WTC11 (cell line): ENCODE results near the gene TTC7B. TPM values are rescaled to one million over a fixed set of nuclear protein-coding genes. Genes with fewer than 3 reads are reported as not detected.

Experiments
- ATAC-seq: fragments of 200-7000 bp; cut with Tn5 transposase; 2 replicates; pipeline ENCODE4 v1.10.0; 2021; ENCODE audit warnings: mild to moderate bottlenecking, moderate library complexity
- CTCF ChIA-PET: fragments of 300-600 bp; sonication (Branson Sonifier 250); formaldehyde crosslinking; loops from one replicate; lab custom pipeline; 2021; ENCODE audit warnings: antibody characterized with exemption; lab: Charles Lee
- POLR2A ChIA-PET: fragments of 350-600 bp; sonication (Branson Sonifier 250); formaldehyde crosslinking; loops from one replicate; lab custom pipeline; 2021; ENCODE audit warnings: antibody characterized with exemption; lab: Charles Lee
- DNase-seq: peaks from one replicate; pipeline ENCODE4 v3.0.0; 2021; ENCODE audit warnings: low spot score
- H3K27ac Mint-ChIP-seq: 2 replicates; pipeline ENCODE4 v1.8.0; 2021; ENCODE audit warnings: mixed read lengths
- H3K27me3 Mint-ChIP-seq: 2 replicates; pipeline ENCODE4 v1.8.0; 2021; ENCODE audit warnings: low read depth, mild to moderate bottlenecking, moderate library complexity, mixed read lengths
- H3K36me3 Mint-ChIP-seq: 2 replicates; pipeline ENCODE4 v1.8.0; 2021; ENCODE audit warnings: mixed read lengths
- H3K4me1 Mint-ChIP-seq: 2 replicates; pipeline ENCODE4 v1.8.0; 2022; ENCODE audit warnings: mixed read lengths
- H3K4me3 Mint-ChIP-seq: 2 replicates; pipeline ENCODE4 v1.8.0; 2021; ENCODE audit warnings: mild to moderate bottlenecking, moderate library complexity, mixed read lengths
- H3K9me3 Mint-ChIP-seq: 2 replicates; pipeline ENCODE4 v1.8.0; 2021; ENCODE audit warnings: mixed read lengths
- CREB1 ChIP-seq: sonication (generic); formaldehyde crosslinking; IDR thresholded peaks from 2 replicates; pipeline ENCODE4 v1.8.0; 2023; ENCODE audit warnings: mild to moderate bottlenecking, missing genetic modification reagents
- ETV6 ChIP-seq: sonication (generic); formaldehyde crosslinking; IDR thresholded peaks from 2 replicates; pipeline ENCODE4 v1.8.1; 2022; ENCODE audit warnings: mild to moderate bottlenecking, missing genetic modification reagents
- FOXJ3 ChIP-seq: sonication (generic); formaldehyde crosslinking; IDR thresholded peaks from 2 replicates; pipeline ENCODE4 v1.9.0; 2021; ENCODE audit warnings: missing genetic modification reagents, mild to moderate bottlenecking, borderline replicate concordance
- FOXK1 ChIP-seq: sonication (generic); formaldehyde crosslinking; IDR thresholded peaks from 2 replicates; pipeline ENCODE4 v1.8.0; 2022; ENCODE audit warnings: mild to moderate bottlenecking, moderate library complexity, missing genetic modification reagents
- GABPB1 ChIP-seq: sonication (generic); formaldehyde crosslinking; IDR thresholded peaks from 2 replicates; pipeline ENCODE4 v1.8.1; 2023; ENCODE audit warnings: mild to moderate bottlenecking, missing genetic modification reagents
- IRF2 ChIP-seq: sonication (generic); formaldehyde crosslinking; IDR thresholded peaks from 2 replicates; pipeline ENCODE4 v1.8.0; 2022; ENCODE audit warnings: low read depth, missing genetic modification reagents, borderline replicate concordance
- NFATC4 ChIP-seq: fragments of 250-450 bp; sonication (Bioruptor Pico); IDR thresholded peaks from 2 replicates; pipeline ENCODE4 v1.9.0; 2021; ENCODE audit warnings: mild to moderate bottlenecking
- NR1H2 ChIP-seq: sonication (generic); formaldehyde crosslinking; IDR thresholded peaks from 2 replicates; pipeline ENCODE4 v1.9.0; 2021; ENCODE audit warnings: mild to moderate bottlenecking, moderate library complexity, missing genetic modification reagents
- NR2C2 ChIP-seq: sonication (generic); formaldehyde crosslinking; IDR thresholded peaks from 2 replicates; pipeline ENCODE4 v1.8.0; 2022; ENCODE audit warnings: mild to moderate bottlenecking, missing genetic modification reagents
- OVOL2 ChIP-seq: fragments of 250-450 bp; sonication (Bioruptor Pico); IDR thresholded peaks from 2 replicates; pipeline ENCODE4 v1.9.0; 2021; ENCODE audit warnings: mild to moderate bottlenecking, borderline replicate concordance
- RORB ChIP-seq: fragments of 250-450 bp; sonication (Bioruptor Pico); IDR thresholded peaks from 2 replicates; pipeline ENCODE4 v1.9.0; 2021; ENCODE audit warnings: mild to moderate bottlenecking
- total RNA-seq: library from RNA; stranded (reverse); gene quantifications from 3 replicates; pipeline ENCODE4 v1.2.3, GENCODE V29; 2021
- TF ChIP-seq, protein P1 (sequence below): sonication (generic); formaldehyde crosslinking; IDR thresholded peaks from 2 replicates; pipeline ENCODE4 v1.8.0; 2023; ENCODE audit warnings: mild to moderate bottlenecking, missing genetic modification reagents
- TF ChIP-seq, protein P2 (sequence below): fragments of 250-450 bp; sonication (Bioruptor Pico); IDR thresholded peaks from 2 replicates; pipeline ENCODE4 v1.9.0; 2021; ENCODE audit warnings: mild to moderate bottlenecking
- TF ChIP-seq, protein P3 (sequence below): sonication (generic); formaldehyde crosslinking; IDR thresholded peaks from 2 replicates; pipeline ENCODE4 v1.8.1; 2023; ENCODE audit warnings: mild to moderate bottlenecking, moderate library complexity, missing genetic modification reagents
- TF ChIP-seq, protein P4 (sequence below): sonication (generic); formaldehyde crosslinking; IDR thresholded peaks from 2 replicates; pipeline ENCODE4 v1.8.0; 2022; ENCODE audit warnings: missing genetic modification reagents
- TF ChIP-seq, protein P5 (sequence below): sonication (generic); formaldehyde crosslinking; IDR thresholded peaks from 2 replicates; pipeline ENCODE4 v1.8.0; 2023; ENCODE audit warnings: missing genetic modification reagents, mild to moderate bottlenecking, borderline replicate concordance
- TF ChIP-seq, protein P6 (sequence below): sonication (generic); formaldehyde crosslinking; IDR thresholded peaks from 2 replicates; pipeline ENCODE4 v1.8.0; 2022; ENCODE audit warnings: mild to moderate bottlenecking, missing genetic modification reagents
- TF ChIP-seq, protein P7 (sequence below): sonication (generic); formaldehyde crosslinking; IDR thresholded peaks from 2 replicates; pipeline ENCODE4 v1.8.0; 2022; ENCODE audit warnings: mild to moderate bottlenecking, missing genetic modification reagents
- TF ChIP-seq, protein P8 (sequence below): sonication (generic); formaldehyde crosslinking; IDR thresholded peaks from 2 replicates; pipeline ENCODE4 v1.8.1; 2022; ENCODE audit warnings: mild to moderate bottlenecking, moderate library complexity, missing genetic modification reagents

TTC7B gene
- total RNA-seq, 1 experiment from 2014 or later, result 27.6 TPM

DNA sequence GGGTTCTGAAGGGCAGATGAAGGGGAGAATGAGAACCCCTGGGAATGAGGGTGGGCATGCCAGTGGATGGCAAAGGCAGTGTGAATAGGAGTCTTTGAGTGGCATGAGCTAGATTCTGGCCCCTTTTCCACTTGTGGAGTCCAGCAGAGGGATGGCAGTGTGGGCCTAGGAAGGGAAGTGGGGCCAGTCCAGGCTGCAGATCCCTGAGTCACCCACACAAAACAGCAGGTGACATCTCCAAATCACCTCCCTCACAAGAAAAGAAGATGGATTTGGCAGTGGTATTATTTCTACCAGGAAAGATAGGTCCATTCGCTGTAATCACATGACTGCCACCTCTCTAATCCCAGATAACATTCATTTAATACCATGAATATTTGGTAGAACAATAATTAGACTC, 151.3 kb downstream of the TTC7B start:
- CTCF ChIA-PET, result interaction anchor here (1.1 kb wide), 1 partner anchor 93 kb away, joined by 3 read pairs; no protein-coding TSS in a partner anchor
- no peak for ATAC-seq
- POLR2A ChIA-PET, result no interaction called here
- TF ChIP-seq RORB (no peak), NR2C2 (no peak), ETV6 (CRISPR knock-in tag) (no peak), OVOL2 (CRISPR knock-in tag) (no peak), NFATC4 (CRISPR knock-in tag) (no peak), NR1H2 (CRISPR knock-in tag) (no peak), IRF2 (CRISPR knock-in tag) (no peak)
- TF ChIP-seq, protein P1, sequence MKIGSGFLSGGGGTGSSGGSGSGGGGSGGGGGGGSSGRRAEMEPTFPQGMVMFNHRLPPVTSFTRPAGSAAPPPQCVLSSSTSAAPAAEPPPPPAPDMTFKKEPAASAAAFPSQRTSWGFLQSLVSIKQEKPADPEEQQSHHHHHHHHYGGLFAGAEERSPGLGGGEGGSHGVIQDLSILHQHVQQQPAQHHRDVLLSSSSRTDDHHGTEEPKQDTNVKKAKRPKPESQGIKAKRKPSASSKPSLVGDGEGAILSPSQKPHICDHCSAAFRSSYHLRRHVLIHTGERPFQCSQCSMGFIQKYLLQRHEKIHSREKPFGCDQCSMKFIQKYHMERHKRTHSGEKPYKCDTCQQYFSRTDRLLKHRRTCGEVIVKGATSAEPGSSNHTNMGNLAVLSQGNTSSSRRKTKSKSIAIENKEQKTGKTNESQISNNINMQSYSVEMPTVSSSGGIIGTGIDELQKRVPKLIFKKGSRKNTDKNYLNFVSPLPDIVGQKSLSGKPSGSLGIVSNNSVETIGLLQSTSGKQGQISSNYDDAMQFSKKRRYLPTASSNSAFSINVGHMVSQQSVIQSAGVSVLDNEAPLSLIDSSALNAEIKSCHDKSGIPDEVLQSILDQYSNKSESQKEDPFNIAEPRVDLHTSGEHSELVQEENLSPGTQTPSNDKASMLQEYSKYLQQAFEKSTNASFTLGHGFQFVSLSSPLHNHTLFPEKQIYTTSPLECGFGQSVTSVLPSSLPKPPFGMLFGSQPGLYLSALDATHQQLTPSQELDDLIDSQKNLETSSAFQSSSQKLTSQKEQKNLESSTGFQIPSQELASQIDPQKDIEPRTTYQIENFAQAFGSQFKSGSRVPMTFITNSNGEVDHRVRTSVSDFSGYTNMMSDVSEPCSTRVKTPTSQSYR (CRISPR knock-in tag), result no peak
- TF ChIP-seq, protein P2, sequence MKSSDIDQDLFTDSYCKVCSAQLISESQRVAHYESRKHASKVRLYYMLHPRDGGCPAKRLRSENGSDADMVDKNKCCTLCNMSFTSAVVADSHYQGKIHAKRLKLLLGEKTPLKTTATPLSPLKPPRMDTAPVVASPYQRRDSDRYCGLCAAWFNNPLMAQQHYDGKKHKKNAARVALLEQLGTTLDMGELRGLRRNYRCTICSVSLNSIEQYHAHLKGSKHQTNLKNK (CRISPR knock-in tag), result no peak
- H3K4me3 Mint-ChIP-seq, result no peak overlapping the region
- H3K36me3 Mint-ChIP-seq, result peaks cover 8% of the 10 kb centered on the region
- no peak for DNase-seq
- H3K4me1 Mint-ChIP-seq, result peaks cover 25% of the 10 kb centered on the region
- H3K9me3 Mint-ChIP-seq, result peaks cover 11% of the 10 kb centered on the region
- no peak overlapping the region; the same call in 1 of the 2 replicates for H3K27ac Mint-ChIP-seq
- no peaks in the 10 kb centered on the region for H3K27me3 Mint-ChIP-seq

DNA sequence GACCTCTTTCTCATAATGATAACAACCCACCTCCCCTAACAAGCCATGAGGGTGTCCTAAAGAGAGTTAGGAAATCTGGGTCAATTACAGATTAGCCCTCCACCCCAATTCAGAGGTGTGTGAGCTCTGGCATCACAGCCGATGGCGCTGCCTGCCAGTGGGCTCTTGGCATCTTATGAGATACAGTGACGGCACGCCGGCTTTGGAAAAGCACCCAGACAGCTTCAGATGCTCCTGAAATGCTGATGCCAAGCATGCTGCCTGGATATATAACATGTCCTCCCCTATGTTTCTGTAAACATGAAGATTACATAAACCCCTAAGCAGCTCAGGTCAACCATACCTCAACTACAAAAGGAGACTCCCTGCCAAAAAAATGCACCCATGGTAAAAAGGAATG, 152.6 kb downstream of the TTC7B start:
- DNase-seq (no peak), ATAC-seq (no peak)
- ChIA-PET CTCF (interaction anchor here (1.1 kb wide), 1 partner anchor 95 kb away, joined by 3 read pairs; no protein-coding TSS in a partner anchor), POLR2A (interaction anchor here (0.8 kb wide), 1 partner anchor 623 kb away, joined by 3 read pairs; no protein-coding TSS in a partner anchor)
- 0 out of 2 replicates have a peak, but pooled peaks cover 5% of the 10 kb centered on the region for H3K36me3 Mint-ChIP-seq
- peaks cover 3% of the 10 kb centered on the region; the same call in 1 of the 2 replicates for H3K9me3 Mint-ChIP-seq
- peaks cover 28% of the 10 kb centered on the region for H3K4me1 Mint-ChIP-seq
- no peak overlapping the region for H3K27ac Mint-ChIP-seq
- H3K27me3 Mint-ChIP-seq, result no peaks in the 10 kb centered on the region; the same call in 1 of the 2 replicates
- H3K4me3 Mint-ChIP-seq, result no peak overlapping the region
- TF ChIP-seq, protein P3, sequence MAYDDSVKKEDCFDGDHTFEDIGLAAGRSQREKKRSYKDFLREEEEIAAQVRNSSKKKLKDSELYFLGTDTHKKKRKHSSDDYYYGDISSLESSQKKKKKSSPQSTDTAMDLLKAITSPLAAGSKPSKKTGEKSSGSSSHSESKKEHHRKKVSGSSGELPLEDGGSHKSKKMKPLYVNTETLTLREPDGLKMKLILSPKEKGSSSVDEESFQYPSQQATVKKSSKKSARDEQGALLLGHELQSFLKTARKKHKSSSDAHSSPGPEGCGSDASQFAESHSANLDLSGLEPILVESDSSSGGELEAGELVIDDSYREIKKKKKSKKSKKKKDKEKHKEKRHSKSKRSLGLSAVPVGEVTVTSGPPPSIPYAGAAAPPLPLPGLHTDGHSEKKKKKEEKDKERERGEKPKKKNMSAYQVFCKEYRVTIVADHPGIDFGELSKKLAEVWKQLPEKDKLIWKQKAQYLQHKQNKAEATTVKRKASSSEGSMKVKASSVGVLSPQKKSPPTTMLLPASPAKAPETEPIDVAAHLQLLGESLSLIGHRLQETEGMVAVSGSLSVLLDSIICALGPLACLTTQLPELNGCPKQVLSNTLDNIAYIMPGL (CRISPR knock-in tag), result no peak
- no peak for TF ChIP-seq NFATC4 (CRISPR knock-in tag)
- TF ChIP-seq GABPB1 (CRISPR knock-in tag), result no peak
- TF ChIP-seq, protein P4, sequence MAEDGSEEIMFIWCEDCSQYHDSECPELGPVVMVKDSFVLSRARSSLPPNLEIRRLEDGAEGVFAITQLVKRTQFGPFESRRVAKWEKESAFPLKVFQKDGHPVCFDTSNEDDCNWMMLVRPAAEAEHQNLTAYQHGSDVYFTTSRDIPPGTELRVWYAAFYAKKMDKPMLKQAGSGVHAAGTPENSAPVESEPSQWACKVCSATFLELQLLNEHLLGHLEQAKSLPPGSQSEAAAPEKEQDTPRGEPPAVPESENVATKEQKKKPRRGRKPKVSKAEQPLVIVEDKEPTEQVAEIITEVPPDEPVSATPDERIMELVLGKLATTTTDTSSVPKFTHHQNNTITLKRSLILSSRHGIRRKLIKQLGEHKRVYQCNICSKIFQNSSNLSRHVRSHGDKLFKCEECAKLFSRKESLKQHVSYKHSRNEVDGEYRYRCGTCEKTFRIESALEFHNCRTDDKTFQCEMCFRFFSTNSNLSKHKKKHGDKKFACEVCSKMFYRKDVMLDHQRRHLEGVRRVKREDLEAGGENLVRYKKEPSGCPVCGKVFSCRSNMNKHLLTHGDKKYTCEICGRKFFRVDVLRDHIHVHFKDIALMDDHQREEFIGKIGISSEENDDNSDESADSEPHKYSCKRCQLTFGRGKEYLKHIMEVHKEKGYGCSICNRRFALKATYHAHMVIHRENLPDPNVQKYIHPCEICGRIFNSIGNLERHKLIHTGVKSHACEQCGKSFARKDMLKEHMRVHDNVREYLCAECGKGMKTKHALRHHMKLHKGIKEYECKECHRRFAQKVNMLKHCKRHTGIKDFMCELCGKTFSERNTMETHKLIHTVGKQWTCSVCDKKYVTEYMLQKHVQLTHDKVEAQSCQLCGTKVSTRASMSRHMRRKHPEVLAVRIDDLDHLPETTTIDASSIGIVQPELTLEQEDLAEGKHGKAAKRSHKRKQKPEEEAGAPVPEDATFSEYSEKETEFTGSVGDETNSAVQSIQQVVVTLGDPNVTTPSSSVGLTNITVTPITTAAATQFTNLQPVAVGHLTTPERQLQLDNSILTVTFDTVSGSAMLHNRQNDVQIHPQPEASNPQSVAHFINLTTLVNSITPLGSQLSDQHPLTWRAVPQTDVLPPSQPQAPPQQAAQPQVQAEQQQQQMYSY, result no peak
- TF ChIP-seq, protein P5, sequence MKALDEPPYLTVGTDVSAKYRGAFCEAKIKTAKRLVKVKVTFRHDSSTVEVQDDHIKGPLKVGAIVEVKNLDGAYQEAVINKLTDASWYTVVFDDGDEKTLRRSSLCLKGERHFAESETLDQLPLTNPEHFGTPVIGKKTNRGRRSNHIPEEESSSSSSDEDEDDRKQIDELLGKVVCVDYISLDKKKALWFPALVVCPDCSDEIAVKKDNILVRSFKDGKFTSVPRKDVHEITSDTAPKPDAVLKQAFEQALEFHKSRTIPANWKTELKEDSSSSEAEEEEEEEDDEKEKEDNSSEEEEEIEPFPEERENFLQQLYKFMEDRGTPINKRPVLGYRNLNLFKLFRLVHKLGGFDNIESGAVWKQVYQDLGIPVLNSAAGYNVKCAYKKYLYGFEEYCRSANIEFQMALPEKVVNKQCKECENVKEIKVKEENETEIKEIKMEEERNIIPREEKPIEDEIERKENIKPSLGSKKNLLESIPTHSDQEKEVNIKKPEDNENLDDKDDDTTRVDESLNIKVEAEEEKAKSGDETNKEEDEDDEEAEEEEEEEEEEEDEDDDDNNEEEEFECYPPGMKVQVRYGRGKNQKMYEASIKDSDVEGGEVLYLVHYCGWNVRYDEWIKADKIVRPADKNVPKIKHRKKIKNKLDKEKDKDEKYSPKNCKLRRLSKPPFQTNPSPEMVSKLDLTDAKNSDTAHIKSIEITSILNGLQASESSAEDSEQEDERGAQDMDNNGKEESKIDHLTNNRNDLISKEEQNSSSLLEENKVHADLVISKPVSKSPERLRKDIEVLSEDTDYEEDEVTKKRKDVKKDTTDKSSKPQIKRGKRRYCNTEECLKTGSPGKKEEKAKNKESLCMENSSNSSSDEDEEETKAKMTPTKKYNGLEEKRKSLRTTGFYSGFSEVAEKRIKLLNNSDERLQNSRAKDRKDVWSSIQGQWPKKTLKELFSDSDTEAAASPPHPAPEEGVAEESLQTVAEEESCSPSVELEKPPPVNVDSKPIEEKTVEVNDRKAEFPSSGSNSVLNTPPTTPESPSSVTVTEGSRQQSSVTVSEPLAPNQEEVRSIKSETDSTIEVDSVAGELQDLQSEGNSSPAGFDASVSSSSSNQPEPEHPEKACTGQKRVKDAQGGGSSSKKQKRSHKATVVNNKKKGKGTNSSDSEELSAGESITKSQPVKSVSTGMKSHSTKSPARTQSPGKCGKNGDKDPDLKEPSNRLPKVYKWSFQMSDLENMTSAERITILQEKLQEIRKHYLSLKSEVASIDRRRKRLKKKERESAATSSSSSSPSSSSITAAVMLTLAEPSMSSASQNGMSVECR (CRISPR knock-in tag), result no peak
- TF ChIP-seq, protein P6, sequence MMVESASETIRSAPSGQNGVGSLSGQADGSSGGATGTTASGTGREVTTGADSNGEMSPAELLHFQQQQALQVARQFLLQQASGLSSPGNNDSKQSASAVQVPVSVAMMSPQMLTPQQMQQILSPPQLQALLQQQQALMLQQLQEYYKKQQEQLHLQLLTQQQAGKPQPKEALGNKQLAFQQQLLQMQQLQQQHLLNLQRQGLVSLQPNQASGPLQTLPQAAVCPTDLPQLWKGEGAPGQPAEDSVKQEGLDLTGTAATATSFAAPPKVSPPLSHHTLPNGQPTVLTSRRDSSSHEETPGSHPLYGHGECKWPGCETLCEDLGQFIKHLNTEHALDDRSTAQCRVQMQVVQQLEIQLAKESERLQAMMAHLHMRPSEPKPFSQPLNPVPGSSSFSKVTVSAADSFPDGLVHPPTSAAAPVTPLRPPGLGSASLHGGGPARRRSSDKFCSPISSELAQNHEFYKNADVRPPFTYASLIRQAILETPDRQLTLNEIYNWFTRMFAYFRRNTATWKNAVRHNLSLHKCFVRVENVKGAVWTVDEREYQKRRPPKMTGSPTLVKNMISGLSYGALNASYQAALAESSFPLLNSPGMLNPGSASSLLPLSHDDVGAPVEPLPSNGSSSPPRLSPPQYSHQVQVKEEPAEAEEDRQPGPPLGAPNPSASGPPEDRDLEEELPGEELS, result no peak
- TF ChIP-seq NR1H2 (CRISPR knock-in tag), result no peak
- TF ChIP-seq, protein P7, sequence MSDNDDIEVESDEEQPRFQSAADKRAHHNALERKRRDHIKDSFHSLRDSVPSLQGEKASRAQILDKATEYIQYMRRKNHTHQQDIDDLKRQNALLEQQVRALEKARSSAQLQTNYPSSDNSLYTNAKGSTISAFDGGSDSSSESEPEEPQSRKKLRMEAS (CRISPR knock-in tag), result no peak
- TF ChIP-seq, protein P8, sequence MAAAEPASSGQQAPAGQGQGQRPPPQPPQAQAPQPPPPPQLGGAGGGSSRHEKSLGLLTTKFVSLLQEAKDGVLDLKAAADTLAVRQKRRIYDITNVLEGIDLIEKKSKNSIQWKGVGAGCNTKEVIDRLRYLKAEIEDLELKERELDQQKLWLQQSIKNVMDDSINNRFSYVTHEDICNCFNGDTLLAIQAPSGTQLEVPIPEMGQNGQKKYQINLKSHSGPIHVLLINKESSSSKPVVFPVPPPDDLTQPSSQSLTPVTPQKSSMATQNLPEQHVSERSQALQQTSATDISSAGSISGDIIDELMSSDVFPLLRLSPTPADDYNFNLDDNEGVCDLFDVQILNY (CRISPR knock-in tag), result no peak
- no peak for TF ChIP-seq CREB1 (CRISPR knock-in tag)
- TF ChIP-seq FOXJ3 (CRISPR knock-in tag), result no peak
- TF ChIP-seq FOXK1 (CRISPR knock-in tag), result no peak
